NCI-H510A treated with DMSO at 0.1 percent for 48 hours (cell line): Measurements from ENCODE around the gene PAIP1.
A peak's percentile ranks its signal among the peaks of the same experiment; 100 is the strongest.
"Not testable (repeated sequence)": the region's sequence is repeated elsewhere in the genome, so short reads cannot be mapped to it uniquely, and the experiment has no call there.

ENCODE experiments used
- DNase-seq: peaks from one replicate; lab custom pipeline; 2025; lab: John Stamatoyannopoulos, UW

PAIP1 gene

DNA sequence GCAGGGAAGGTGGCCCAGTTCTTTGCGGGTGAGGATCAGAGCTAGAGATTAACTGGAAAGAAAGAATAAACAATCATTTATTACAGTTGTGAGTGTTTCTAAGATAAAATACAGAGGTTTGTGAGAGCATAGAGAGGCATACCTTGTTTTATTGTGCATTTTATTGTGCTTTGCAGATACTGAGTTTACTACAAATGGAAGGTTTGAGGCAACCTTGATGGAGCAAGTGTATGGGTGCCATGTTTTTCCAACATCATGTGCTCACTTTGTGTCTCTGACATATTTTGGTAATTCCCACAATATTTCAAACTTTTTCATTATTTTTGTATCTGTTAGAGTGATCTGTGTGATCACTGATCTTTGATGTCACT lies 41.2 kb downstream of the PAIP1 start:
- peak; percentile 78 for DNase-seq

DNA sequence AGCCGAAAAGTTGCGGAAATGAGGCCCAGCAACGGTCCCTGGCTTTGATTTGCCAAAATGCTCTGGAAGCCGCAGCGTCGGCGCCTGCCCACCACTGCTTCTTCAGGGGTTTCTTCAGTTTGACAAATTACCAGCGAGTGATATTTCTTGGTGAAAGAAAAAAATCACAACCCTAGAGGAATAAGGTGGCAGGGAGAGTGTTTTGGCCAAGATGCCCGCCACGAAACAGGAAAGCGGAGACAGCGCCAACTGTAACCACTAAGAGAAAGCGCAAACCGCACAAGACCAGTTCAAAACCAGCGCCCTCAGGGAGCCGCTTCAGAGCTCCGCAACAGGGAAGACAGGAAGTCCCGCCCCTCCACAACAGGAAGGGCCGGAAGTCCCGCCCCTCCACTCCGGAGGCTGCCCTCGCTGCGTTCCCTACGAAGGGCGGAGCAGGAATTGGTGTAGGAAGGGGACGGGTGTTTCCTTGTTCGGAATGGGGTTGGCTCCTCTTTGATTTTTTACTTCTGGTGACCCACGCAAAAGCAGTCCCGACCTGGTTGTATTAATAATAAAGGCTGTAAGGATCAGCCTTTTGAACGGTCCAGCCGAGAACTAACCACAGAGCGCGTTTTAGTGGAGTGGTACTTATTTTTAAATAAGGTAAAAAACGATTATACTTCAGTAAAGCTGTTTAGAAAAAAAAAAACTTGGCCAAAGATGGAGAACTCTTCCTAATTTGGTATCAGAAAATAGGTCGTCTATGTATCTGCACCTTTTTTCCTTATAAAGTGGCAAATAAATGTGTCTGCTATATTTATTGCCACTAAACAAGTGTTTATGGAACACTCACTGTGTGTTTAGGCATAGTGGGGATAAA lies 41.8 kb downstream of the PAIP1 start, which contains the start of gene C5orf34:
TSS of gene C5orf34 (minus strand) at position 333 of the 862 bp plus-strand sequence. CDS start 5,809 bp downstream, outside the sequence.
- DNase-seq = peak; percentile 98

DNA sequence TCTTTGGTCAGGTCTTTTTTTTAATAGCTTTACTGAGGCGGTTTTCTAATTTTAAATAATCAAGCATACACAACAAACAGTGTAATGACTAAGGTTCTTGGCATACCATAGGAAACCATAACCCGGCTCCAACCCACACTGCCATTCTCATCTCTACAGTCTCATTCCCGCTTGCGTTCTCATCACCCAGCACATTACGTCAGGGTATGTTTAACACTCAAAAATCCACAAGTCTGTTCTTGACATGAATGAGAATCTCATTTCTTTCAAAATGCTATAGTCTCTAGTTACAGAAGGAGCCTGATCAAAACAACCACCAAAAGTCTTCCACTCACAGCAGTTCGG lies 42.4 kb downstream of the PAIP1 start:
- peak; percentile 81 for DNase-seq

DNA sequence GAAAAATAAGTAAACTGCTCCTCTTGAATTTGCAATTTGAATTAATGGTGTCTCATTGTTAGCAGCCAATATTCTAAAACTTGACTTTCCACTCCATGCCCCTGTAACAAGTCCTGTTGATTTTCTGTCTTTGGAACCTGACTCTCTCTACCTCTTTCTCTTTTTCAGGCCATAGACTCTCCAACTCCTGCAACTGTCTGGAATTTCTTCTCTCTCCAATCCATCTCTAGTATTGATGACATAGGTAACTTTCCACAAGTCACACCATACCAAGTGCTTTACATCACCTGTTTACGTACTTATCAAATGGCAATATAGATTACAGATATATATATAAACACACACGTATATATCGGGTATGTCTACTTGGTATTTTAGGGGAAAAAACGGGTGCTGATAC lies 42.9 kb downstream of the PAIP1 start:
- peak; percentile 15 for DNase-seq

DNA sequence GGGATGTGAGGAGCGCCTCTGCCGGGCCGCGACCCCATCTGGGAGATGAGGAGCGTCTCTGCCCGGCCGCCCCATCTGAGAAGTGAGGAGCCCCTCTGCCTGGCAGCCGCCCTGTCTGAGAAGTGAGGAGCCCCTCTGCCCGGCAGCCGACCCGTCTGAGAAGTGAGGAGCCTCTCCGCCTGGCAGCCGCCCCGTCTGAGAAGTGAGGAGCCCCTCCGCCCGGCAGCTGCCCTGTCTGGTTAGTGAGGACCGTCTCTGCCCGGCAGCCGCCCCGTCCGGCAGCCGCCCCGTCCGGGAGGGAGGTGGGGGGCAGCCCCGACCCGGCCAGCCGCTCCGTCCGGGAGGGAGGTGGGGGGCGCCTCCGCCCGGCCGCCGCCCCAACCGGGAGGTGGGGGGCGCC lies 45.8 kb downstream of the PAIP1 start:
- not testable (repeated sequence) for DNase-seq

DNA sequence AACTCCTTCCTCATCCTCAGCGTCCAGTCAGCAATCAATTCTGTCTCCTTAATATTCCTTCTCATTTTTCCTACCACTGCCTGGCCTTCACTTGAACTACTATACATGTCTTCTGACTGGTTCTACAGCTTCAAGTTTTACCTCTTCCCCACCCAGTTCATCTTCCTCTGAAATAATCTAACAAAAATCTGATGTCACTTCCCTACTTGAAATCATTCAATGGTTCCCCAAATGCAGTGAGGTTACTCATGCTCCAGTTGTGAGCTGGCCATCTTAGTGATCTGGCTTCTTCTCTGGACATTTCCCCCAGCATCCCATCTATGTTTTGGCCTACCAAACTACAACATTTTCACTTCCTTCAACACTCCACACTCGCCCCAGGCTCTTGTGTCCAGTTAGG lies 58.3 kb downstream of the PAIP1 start:
- no peak for DNase-seq

DNA sequence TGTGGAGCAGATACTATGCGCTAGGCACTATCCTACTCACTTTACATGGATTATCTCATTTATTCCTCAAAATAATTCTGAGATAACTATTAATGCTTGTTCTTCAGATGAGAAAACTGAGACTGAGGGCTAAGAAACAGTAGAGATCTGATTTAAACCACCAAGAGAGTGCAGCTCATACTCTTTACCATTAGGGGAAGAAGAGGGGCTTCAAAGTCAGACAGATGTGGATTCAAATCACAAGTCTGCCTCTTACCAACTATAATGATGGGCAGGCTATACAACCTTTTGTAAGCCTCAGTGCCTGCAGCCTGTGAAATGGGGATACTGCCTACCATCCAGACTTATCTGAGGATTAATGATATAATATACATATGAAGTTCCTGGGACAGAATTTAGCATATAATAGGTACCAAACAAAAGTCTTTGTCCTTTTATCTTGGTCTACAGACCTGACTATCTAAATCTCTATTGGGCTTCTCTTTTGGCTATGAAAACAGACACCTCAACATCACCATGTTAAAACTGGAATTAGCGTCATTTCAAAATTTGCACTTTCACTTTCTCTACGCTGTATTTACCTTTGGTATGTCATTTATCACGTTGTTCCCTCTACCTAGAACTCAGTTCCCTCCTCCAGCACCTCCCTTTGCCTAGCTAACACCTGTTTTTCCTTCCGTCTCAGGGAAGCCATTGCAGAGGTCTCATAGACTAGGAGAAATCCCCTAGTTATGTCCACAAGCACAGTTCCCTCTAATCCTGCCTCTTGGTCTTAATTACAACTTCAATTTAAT lies 59.4 kb downstream of the PAIP1 start:
- DNase-seq = no peak

DNA sequence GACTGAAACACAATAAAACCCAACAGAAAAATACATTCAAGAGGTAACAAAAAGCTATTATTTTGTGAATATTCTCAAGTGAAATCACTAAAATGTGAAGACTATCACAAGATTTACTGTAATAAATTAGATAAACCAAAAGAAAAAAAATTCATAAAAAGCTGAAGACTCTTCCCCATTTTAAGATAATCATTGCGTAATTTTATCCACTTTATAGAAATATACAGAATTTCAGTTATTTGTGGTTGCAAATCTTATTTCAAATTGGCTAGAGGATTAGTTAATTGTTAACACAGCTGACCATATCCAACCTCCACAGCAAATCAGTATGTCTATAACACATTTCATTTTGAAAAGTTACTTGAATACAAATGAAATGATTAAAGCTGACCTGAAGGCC lies 65.6 kb downstream of the PAIP1 start:
- no peak for DNase-seq

DNA sequence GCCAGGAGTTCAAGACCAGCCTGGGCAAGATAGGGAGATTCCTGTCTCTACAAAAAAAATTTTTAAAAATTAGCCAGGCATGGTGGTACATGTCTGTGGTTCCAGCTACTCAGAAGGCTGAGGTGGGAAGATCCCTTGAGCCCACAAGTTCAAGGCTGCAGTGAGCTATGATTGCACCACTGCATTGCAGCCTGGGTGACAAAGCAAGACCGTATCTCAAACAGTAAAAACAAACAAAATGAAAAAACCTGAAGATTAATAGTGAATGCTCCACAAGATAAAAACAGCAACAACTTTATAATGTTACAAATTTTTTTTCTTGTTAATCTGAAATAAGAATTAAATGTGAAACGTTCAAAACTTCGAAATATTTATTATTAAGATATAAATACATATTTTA lies 70.5 kb downstream of the PAIP1 start:
- no peak for DNase-seq

DNA sequence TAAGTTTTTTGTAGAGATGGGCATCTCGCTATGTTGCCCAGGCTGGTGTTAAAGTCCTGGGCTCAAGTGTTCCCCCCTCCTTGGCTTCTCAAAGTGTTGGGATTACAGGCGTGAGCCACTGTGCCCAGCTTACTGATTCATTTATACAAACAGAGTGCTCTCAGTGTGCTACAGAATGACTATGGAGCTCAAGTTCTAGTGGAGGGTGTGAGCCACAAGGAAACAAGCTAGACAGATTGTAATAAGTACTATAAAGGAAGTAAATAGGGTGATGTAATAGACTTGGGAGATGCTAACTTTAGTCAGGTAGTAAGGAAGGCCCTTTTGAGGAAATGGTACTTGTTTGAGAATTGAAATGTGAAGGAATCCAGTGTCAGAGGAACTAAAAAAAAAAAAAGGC lies 71.5 kb downstream of the PAIP1 start:
- DNase-seq = no peak

DNA sequence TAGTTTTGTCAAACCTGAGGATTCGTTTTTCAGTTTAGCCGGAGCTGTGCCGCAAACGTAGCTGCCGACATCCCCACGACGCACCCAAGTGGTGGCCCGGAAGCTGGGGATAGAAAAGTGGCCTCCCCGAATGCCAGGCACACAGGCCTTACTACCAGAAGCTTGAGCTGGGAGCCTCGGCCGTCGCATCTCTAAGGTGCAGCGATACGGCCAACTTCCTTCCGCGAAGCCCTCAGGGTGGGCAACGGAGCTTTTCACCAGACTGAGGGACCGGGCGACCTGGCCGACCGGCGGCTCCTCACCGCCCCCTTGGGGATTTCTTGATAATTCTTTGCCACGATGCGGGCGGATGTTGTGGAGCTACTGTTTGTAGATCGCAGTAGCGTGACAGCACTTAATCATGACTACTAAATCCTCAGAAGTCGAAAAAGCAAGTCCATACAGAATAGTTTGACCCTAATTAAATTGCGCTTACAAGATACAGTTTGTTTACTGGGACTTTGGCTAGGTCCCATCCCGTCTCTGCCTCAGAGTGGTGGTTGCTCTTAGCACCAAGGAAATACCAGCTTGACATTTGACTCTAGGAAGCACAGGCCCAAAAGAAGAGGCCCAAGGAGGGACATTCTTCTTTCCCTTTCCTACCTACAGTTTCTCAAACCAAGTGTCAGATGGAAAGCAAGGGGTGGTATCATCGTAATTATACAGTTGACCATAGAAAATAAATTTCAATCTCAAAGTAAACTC lies 72.6 kb downstream of the PAIP1 start:
- peak; percentile 91 for DNase-seq

DNA sequence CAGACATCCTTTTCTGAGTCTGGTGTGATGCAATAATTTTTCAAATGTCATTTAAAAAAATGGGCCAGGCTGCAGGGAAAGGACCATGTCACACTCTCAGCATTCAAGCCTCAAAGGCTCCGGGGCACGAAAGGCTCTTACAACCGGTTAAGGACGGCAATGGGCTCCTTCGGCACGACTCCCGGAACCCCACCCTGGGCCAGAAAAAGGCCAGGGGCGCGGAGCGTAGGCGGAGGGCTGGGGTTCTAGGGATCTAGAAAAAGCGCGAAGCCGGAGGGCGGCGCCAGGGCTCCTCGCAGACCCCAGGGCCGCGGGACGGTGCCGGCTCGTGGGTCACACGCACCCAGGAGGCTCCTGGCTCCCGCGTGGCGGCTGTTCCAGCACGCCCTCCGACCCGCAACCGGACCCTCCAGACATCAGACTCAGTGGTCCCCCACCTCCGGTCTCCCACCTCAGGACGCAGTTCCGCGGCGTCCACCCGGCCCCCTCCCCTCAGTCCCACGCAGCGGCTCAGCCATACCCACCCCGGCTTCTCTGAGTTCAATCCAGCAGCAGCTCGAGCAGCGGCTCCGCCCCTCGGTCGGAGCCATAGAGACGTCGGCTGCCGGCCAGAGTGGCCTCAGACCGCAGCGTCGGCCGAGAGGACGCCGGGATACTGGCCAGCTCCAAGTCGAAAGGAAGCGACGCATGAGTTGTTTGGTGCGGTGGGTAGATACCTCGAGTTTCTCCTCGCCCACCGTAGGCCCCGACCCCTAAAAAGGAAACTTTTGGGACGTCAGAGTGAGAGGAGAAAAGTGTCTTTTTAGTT lies 73.4 kb downstream of the PAIP1 start, which contains the start of gene TMEM267:
TSS of gene TMEM267 (minus strand) at position 568 of the 808 bp plus-strand sequence. CDS start 29,896 bp downstream, outside the sequence.
- peak; percentile 91 for DNase-seq

DNA sequence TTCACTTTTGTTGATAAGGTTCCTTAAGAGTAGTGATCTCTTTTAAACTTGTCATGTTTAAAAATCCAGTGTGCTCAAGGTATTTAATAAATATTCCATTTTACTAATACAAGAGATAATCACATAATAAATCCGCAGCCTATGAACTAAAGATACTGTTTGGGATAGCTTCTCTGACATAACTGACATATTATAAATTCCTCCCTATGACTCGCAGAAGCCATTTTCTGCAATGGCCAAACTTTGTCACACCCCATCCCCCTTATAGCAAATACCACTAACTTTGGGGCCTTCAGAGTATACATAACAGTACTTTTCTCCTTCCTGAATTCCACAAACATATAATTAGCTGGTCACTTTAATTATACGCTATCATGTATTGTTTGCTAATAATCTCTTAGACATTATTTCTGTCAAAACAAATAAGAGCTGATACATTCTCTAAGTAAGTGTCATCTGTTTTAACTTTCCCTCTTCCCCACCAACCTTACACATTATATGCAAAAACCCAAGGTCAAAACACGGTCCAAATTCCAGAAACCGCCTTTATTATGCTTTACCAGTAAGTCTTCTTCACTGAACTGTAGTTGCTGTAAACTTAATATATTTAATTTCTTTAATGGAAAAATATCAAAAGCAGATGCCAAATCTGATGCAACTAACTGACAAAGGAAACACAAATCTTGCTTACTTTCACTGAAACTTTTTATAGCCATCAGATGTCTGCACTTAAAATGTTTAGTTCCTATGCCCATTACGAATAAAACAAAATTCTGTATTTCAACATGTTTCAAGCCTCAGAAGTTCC lies 74.2 kb downstream of the PAIP1 start:
- no peak for DNase-seq
